HepG2 (cell line): Measurements from ENCODE around the gene ITIH1. TPM values are rescaled to one million over a fixed set of nuclear protein-coding genes. Genes with fewer than 3 reads are reported as not detected.
A peak's percentile ranks its signal among the peaks of the same experiment; 100 is the strongest.

Experiments used
- DDIT3 ChIP-seq: sonication (generic); formaldehyde crosslinking; IDR thresholded peaks from 2 replicates; pipeline ENCODE4 v1.4.0; 2020; ENCODE audit warnings: mild to moderate bottlenecking, missing genetic modification reagents
- HNF4G ChIP-seq, 2 experiments: sonication (generic) in 1 of 2; formaldehyde crosslinking in 1 of 2; IDR thresholded peaks; 2 replicates each; pipeline versions ENCODE4 v1.4.0 to v1.6.1; 2011 to 2020; ENCODE audit warnings: borderline replicate concordance in 2 of 2, low read depth in 2 of 2, mild to moderate bottlenecking in 2 of 2, low read length in 1 of 2, missing genetic modification reagents in 1 of 2, moderate library complexity in 1 of 2
- KMT2A ChIP-seq: sonication (generic); formaldehyde crosslinking; IDR thresholded peaks from 2 replicates; pipeline ENCODE4 v1.4.0; 2020; ENCODE audit warnings: missing genetic modification reagents
- NKX3-1 ChIP-seq: sonication (generic); formaldehyde crosslinking; IDR thresholded peaks from 2 replicates; pipeline ENCODE4 v1.5.0; 2020; ENCODE audit warnings: missing genetic modification reagents
- SRSF9 ChIP-seq: fragments of 200-400 bp; formaldehyde crosslinking; IDR thresholded peaks from 2 replicates; pipeline ENCODE4 v1.6.1; 2018; ENCODE audit warnings: borderline replicate concordance, mild to moderate bottlenecking, low read depth, low read length; ENCODE audit not compliant: insufficient read depth, poor library complexity, severe bottlenecking
- U2AF2 ChIP-seq: fragments of 200-400 bp; formaldehyde crosslinking; IDR thresholded peaks from 2 replicates; pipeline ENCODE4 v1.6.1; 2017; ENCODE audit warnings: low read depth, mild to moderate bottlenecking, low read length
- ZFX ChIP-seq: sonication (generic); formaldehyde crosslinking; IDR thresholded peaks from 2 replicates; pipeline ENCODE4 v1.4.0; 2020; ENCODE audit warnings: mild to moderate bottlenecking, low read depth, missing genetic modification reagents, moderate library complexity
- ZNF598 ChIP-seq: sonication (generic); formaldehyde crosslinking; IDR thresholded peaks from 2 replicates; pipeline ENCODE4 v1.5.1; 2020; ENCODE audit warnings: mild to moderate bottlenecking, missing genetic modification reagents, borderline replicate concordance
- ZNF629 ChIP-seq: sonication (generic); formaldehyde crosslinking; conservative IDR thresholded peaks from 2 replicates; pipeline ENCODE4 v1.5.0; 2020; ENCODE audit warnings: missing genetic modification reagents
- polyA plus RNA-seq, 8 experiments: library from polyadenylated mRNA; depleted of rRNA in 3 of 8; stranded (reverse) in 7 of 8; unstranded in 1 of 8; fragments of >200 nt; fragmentation: Illumina TruSeq in 4 of 8; extraction: Trizol in 4 of 8; gene quantifications; 2 replicates each; pipeline versions ENCODE4 v1.2.1 to v1.2.3, GENCODE V29; 2011 to 2016; ENCODE audit warnings: low read depth in 4 of 8, missing spikeins in 1 of 8, mixed read lengths in 1 of 8; ENCODE audit not compliant: insufficient read depth in 1 of 8
- total RNA-seq, 5 experiments: library from RNA; depleted of rRNA; stranded (reverse); fragments of >200 nt; fragmentation: Illumina TruSeq; extraction: Trizol; gene quantifications; 2 replicates each; pipeline ENCODE4 v1.2.3, GENCODE V29; 2016; ENCODE audit warnings: low read depth in 1 of 5
- TF ChIP-seq, protein P1 (sequence below): sonication (generic); formaldehyde crosslinking; IDR thresholded peaks from 2 replicates; pipeline ENCODE4 v1.4.0; 2020; ENCODE audit warnings: missing genetic modification reagents
- TF ChIP-seq, protein P2 (sequence below): sonication (generic); formaldehyde crosslinking; IDR thresholded peaks from 2 replicates; pipeline ENCODE4 v1.8.1; 2023; ENCODE audit warnings: mild to moderate bottlenecking, inconsistent platforms, moderate library complexity, missing genetic modification reagents, borderline replicate concordance
- TF ChIP-seq, protein P3 (sequence below): sonication (generic); formaldehyde crosslinking; IDR thresholded peaks from 2 replicates; pipeline ENCODE4 v1.9.0; 2022; ENCODE audit warnings: low read depth, missing genetic modification reagents
- TF ChIP-seq, protein P4 (sequence below): sonication (generic); formaldehyde crosslinking; IDR thresholded peaks from 2 replicates; pipeline ENCODE4 v1.5.0; 2020; ENCODE audit warnings: mild to moderate bottlenecking, missing genetic modification reagents

Gene ITIH1
- total and polyA plus RNA-seq, 2 of the 13 experiments (the other 11 are each of a cell fraction or from before 2014, with no cell fraction given) = 12.3 to 19.6 TPM

DNA sequence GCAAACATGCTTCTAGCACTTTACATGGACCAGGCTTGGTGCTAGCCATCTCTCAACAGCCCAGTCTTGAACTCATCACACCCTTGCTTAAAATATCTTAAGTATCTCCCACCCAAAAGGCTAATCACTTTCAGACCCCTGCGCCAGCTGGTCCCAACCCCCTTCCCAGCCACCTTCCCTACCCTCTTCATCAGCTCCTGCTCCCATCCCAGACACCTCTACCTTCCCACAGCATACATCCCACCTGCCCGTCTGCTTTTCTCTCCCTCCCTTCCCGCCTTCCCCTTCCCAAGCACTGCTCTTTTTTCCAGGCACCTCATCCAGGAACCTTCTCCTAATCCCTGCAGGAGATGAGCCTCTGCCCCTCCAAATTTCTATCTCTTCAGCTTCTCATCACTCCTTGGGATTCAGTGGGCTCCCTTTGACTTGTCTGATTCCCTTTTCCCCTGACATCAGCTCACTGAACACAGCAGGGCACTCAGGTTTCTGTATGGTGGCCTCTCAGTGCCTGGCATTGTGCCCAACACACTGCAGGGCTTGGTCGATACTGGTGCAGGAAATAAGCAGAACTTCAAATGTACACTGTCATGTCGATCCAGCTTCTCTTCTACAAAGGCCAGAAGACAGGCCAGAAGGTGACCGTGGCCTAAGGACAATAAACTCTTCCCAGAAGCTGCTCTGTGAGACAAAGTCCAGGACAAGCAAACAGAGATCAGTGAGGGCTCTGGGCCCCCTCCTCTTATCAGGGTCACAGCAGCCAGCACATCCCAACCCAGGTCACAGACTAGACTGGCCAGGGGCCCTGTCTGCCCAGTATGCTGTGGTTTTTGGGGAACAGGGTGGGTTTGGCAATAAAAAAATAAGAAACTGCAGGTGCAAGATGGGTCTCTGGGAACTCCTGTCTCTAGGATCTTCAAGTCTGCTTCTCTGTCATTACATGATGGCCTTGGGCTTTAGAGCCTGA lies 2.2 kb upstream of the ITIH1 start (continued):
- TF ChIP-seq SRSF9 (no peak), ZFX (CRISPR knock-in tag) (peak; percentile 93), NKX3-1 (CRISPR knock-in tag) (no peak), DDIT3 (CRISPR knock-in tag) (no peak), U2AF2 (no peak), KMT2A (no peak), ZNF598 (CRISPR knock-in tag) (no peak; the same call in 1 of the 2 replicates), ZNF629 (CRISPR knock-in tag) (peak; percentile 28; the same call in 1 of the 2 replicates), HNF4G (IDR thresholded peaks at IDR 0.05; ENCODE audit: borderline replicate concordance, low read depth, low read length) (peak; percentile 95), HNF4G (CRISPR knock-in tag; IDR thresholded peaks at IDR 0.05; ENCODE audit: borderline replicate concordance, low read depth) (peak; percentile 93; the same call in 1 of the 2 replicates)
- TF ChIP-seq, protein P1, sequence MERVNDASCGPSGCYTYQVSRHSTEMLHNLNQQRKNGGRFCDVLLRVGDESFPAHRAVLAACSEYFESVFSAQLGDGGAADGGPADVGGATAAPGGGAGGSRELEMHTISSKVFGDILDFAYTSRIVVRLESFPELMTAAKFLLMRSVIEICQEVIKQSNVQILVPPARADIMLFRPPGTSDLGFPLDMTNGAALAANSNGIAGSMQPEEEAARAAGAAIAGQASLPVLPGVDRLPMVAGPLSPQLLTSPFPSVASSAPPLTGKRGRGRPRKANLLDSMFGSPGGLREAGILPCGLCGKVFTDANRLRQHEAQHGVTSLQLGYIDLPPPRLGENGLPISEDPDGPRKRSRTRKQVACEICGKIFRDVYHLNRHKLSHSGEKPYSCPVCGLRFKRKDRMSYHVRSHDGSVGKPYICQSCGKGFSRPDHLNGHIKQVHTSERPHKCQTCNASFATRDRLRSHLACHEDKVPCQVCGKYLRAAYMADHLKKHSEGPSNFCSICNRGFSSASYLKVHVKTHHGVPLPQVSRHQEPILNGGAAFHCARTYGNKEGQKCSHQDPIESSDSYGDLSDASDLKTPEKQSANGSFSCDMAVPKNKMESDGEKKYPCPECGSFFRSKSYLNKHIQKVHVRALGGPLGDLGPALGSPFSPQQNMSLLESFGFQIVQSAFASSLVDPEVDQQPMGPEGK = peak; percentile 95
- TF ChIP-seq, protein P2, sequence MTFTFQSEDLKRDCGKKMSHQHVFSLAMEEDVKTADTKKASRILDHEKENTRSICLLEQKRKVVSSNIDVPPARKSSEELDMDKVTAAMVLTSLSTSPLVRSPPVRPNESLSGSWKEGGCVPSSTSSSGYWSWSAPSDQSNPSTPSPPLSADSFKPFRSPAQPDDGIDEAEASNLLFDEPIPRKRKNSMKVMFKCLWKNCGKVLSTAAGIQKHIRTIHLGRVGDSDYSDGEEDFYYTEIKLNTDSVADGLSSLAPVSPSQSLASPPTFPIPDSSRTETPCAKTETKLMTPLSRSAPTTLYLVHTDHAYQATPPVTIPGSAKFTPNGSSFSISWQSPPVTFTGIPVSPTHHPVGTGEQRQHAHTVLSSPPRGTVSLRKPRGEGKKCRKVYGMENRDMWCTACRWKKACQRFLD (CRISPR knock-in tag) = peak; percentile 35; the same call in 1 of the 2 replicates
- TF ChIP-seq, protein P3, sequence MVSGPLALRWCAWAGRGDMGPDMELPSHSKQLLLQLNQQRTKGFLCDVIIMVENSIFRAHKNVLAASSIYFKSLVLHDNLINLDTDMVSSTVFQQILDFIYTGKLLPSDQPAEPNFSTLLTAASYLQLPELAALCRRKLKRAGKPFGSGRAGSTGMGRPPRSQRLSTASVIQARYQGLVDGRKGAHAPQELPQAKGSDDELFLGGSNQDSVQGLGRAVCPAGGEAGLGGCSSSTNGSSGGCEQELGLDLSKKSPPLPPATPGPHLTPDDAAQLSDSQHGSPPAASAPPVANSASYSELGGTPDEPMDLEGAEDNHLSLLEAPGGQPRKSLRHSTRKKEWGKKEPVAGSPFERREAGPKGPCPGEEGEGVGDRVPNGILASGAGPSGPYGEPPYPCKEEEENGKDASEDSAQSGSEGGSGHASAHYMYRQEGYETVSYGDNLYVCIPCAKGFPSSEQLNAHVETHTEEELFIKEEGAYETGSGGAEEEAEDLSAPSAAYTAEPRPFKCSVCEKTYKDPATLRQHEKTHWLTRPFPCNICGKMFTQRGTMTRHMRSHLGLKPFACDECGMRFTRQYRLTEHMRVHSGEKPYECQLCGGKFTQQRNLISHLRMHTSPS (CRISPR knock-in tag) = peak; percentile 95
- TF ChIP-seq, protein P4, sequence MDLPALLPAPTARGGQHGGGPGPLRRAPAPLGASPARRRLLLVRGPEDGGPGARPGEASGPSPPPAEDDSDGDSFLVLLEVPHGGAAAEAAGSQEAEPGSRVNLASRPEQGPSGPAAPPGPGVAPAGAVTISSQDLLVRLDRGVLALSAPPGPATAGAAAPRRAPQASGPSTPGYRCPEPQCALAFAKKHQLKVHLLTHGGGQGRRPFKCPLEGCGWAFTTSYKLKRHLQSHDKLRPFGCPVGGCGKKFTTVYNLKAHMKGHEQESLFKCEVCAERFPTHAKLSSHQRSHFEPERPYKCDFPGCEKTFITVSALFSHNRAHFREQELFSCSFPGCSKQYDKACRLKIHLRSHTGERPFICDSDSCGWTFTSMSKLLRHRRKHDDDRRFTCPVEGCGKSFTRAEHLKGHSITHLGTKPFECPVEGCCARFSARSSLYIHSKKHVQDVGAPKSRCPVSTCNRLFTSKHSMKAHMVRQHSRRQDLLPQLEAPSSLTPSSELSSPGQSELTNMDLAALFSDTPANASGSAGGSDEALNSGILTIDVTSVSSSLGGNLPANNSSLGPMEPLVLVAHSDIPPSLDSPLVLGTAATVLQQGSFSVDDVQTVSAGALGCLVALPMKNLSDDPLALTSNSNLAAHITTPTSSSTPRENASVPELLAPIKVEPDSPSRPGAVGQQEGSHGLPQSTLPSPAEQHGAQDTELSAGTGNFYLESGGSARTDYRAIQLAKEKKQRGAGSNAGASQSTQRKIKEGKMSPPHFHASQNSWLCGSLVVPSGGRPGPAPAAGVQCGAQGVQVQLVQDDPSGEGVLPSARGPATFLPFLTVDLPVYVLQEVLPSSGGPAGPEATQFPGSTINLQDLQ = 0 out of 2 replicates have a peak, but pooled peaks have one; percentile 54
